Measurements from ENCODE around the gene NXPH1. TPM values are rescaled to one million over a fixed set of nuclear protein-coding genes. Genes with fewer than 3 reads are reported as not detected.

The NXPH1 gene
- total RNA-seq (2021): not detected in 2 replicates
- percentile 0 among the genes with signal in this experiment for Bru-seq, nascent RNA
- BruChase-seq, experiment 1, labeled RNA remaining after a 2-hour chase: percentile 0 among the genes with signal in this experiment
- percentile 1 among the genes with signal in this experiment for BruChase-seq, experiment 2, labeled RNA remaining after a 6-hour chase
- long read RNA-seq: 0 reads

- peak; percentile 72 for TF ChIP-seq EZH2 (IDR thresholded peaks at IDR 0.05; ENCODE audit: borderline replicate concordance, low read depth, low read length, poor library complexity, severe bottlenecking)
- TF ChIP-seq, protein P1, sequence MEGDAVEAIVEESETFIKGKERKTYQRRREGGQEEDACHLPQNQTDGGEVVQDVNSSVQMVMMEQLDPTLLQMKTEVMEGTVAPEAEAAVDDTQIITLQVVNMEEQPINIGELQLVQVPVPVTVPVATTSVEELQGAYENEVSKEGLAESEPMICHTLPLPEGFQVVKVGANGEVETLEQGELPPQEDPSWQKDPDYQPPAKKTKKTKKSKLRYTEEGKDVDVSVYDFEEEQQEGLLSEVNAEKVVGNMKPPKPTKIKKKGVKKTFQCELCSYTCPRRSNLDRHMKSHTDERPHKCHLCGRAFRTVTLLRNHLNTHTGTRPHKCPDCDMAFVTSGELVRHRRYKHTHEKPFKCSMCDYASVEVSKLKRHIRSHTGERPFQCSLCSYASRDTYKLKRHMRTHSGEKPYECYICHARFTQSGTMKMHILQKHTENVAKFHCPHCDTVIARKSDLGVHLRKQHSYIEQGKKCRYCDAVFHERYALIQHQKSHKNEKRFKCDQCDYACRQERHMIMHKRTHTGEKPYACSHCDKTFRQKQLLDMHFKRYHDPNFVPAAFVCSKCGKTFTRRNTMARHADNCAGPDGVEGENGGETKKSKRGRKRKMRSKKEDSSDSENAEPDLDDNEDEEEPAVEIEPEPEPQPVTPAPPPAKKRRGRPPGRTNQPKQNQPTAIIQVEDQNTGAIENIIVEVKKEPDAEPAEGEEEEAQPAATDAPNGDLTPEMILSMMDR (conservative IDR thresholded peaks at IDR 0.05; ENCODE audit: low read depth, low read length): no peak; the same call in 1 of the 2 replicates
- peaks cover 92% of the 10 kb centered on the region for H3K27me3 ChIP-seq (replicated peaks; ENCODE audit: insufficient read depth, low read depth, low read length, poor library complexity)
- intact Hi-C loops (cut with micrococcal nuclease; ENCODE audit: unreplicated experiment): no loop called here
- ChIA-PET POLR2A (ENCODE audit: low non-redundant PET) (no interaction called here), CTCF (no interaction called here)
- H3K36me3 ChIP-seq (ENCODE audit: insufficient read depth, low read length, poor library complexity, severe bottlenecking): no peaks in the 10 kb centered on the region
- BruUV-seq (replicated peaks): no TSS peak
- no peak within 1 kb of the TSS for H3K27ac ChIP-seq (ENCODE audit: low read depth, low read length, poor library complexity, severe bottlenecking)
- peak; percentile 41 for DNase-seq (ENCODE audit: low spot score)
- no peaks in the 10 kb centered on the region for H3K4me1 ChIP-seq (ENCODE audit: insufficient read depth, low read length, poor library complexity, severe bottlenecking)
- H3K9me3 ChIP-seq (ENCODE audit: low read depth, low read length, poor library complexity, severe bottlenecking): no peaks in the 10 kb centered on the region
- no peak within 1 kb of the TSS for H3K4me3 ChIP-seq (ENCODE audit: low read depth, low read length, poor library complexity, severe bottlenecking)
Observed at GRCh38 chr7:8433477-8434289, at the start of gene NXPH1. Gene NXPH1, plus strand, starts transcription at chr7:8433609.

DNA sequence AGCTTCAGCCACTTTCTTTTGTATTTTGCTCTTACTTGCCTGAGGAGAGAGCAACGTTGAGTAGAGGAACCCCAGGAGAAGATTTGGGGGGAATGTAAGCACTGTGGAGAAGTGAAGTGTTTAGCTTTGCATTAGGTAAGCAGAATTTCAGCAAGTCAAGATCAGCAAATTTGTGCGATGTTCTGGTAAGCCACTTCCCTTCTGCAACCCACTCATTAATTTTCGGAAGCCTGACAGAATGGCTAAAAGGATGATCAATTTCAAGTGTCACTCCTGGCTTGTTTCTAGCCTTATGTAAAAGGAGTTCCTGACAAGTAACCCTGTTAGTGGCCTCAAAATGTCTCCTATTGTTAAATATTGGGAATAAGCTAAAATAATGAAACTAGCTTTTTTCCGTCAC is 48.5 kb upstream of the NXPH1 start:
- peaks cover 29% of the 10 kb centered on the region for H3K27me3 ChIP-seq (replicated peaks; ENCODE audit: insufficient read depth, low read depth, low read length, poor library complexity)
- no peak for TF ChIP-seq EZH2 (IDR thresholded peaks at IDR 0.05; ENCODE audit: borderline replicate concordance, low read depth, low read length, poor library complexity, severe bottlenecking)
- TF ChIP-seq, protein P1 (conservative IDR thresholded peaks at IDR 0.05; ENCODE audit: low read depth, low read length): no peak
- intact Hi-C loops (cut with micrococcal nuclease; ENCODE audit: unreplicated experiment): no loop called here
- H3K36me3 ChIP-seq (ENCODE audit: insufficient read depth, low read length, poor library complexity, severe bottlenecking): no peaks in the 10 kb centered on the region
- no peak overlapping the region for H3K27ac ChIP-seq (ENCODE audit: low read depth, low read length, poor library complexity, severe bottlenecking)
- no peaks in the 10 kb centered on the region for H3K4me1 ChIP-seq (ENCODE audit: insufficient read depth, low read length, poor library complexity, severe bottlenecking)
- H3K4me3 ChIP-seq (ENCODE audit: low read depth, low read length, poor library complexity, severe bottlenecking): no peak overlapping the region
- POLR2A ChIA-PET (ENCODE audit: low non-redundant PET): no interaction called here
- H3K9me3 ChIP-seq (ENCODE audit: low read depth, low read length, poor library complexity, severe bottlenecking): no peaks in the 10 kb centered on the region
- BruUV-seq (replicated peaks): no TSS peak
- CTCF ChIA-PET: no interaction called here
- DNase-seq (ENCODE audit: low spot score): no peak

DNA sequence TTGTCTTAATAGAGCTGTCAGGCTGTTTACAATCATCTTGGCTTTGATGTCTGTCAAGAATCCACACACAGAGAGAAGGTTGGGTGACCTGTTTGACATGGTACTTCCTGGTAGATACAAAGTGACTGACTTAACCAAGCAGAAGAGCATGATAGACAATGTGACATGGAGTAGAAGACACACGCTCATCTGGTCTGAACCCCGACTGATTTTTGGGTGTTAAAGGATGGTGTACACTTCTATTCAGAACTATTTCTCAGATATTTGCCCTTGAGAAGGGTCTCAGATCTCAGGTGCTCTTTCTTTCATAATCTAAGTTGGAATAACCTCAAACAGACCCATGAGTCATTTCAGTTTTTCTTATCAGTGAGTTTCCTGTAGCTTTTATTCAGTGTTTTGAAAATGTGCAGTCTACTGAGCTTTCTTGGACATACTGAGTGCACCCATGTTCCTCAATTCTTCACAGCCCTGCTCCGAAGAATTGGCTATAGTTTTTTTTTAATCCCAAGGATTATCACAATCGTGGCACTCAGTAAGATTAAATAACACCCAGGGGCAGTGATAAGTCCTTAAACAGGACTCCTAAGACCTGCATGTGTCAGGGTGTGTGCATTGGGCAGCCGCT is 46.4 kb upstream of the NXPH1 start:
- Histone ChIP-seq H3K27ac (ENCODE audit: low read depth, low read length, poor library complexity, severe bottlenecking) (no peak overlapping the region), H3K4me1 (ENCODE audit: insufficient read depth, low read length, poor library complexity, severe bottlenecking) (no peaks in the 10 kb centered on the region), H3K9me3 (ENCODE audit: low read depth, low read length, poor library complexity, severe bottlenecking) (no peaks in the 10 kb centered on the region), H3K4me3 (ENCODE audit: low read depth, low read length, poor library complexity, severe bottlenecking) (no peak overlapping the region), H3K27me3 (replicated peaks; ENCODE audit: insufficient read depth, low read depth, low read length, poor library complexity) (peaks cover 41% of the 10 kb centered on the region), H3K36me3 (ENCODE audit: insufficient read depth, low read length, poor library complexity, severe bottlenecking) (no peaks in the 10 kb centered on the region)
- no TSS peak for BruUV-seq (replicated peaks)
- no peak for DNase-seq (ENCODE audit: low spot score)
- TF ChIP-seq, protein P1 (conservative IDR thresholded peaks at IDR 0.05; ENCODE audit: low read depth, low read length): no peak
- TF ChIP-seq EZH2 (IDR thresholded peaks at IDR 0.05; ENCODE audit: borderline replicate concordance, low read depth, low read length, poor library complexity, severe bottlenecking): no peak
- CTCF ChIA-PET: no interaction called here
- intact Hi-C loops (cut with micrococcal nuclease; ENCODE audit: unreplicated experiment): no loop called here
- POLR2A ChIA-PET (ENCODE audit: low non-redundant PET): no interaction called here

All from A673 (cell line).